ENCODE data around the gene SEMA6B.

Gene SEMA6B

DNA sequence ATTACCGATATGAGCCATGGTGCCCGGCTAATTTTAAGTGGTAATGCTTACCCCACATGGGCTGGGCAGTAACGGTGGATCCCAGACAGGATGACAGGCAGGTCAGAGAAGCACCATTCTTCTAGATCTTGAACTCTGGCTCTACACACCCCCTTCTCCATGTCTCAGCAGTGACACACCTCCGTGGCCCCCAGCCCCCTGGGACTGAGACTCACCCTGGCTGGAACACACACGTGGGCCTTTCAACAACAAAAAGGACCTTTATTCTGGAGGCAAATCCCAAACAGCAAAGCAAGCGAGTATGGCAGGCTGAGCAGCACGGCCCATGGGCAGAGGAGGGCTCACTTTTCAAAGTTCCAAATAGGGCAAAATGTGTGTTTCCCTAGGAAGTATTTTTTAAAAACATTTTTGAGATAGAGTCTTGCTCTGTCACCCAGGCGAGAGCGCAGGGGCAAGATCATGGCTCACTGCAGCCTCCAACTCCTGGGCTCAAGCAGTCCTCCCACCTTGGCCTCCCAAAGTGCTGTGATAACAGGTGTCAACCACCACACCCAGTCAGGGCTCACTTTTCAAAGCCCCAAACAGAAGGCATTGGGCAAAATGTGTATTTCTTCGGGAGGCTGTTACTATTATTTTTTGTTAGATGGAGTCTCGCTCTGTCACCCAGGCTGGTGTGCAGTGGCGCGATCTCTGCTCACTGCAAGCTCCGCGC is 37.0 kb downstream of the SEMA6B start:
- no peak for DNase-seq

DNA sequence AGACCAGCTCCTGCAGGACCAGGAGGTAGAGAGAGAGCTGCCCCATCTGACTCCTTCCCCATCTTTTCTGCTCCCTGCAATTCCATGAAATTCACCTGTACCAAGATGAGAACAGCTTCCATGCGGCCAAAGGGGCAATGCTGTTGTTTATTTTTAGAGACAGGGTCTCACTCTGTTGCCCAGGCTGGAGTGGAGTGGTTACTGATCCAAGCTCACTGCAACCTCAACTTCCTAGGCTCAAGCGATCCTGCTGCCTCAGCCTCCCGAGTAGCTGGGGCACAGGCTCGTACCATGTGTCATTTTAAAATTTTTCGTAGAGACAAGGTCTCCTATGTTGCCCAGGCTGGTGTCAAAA is 37.6 kb downstream of the SEMA6B start:
- DNase-seq: no peak

GRCh38 chr19:4521170-4521887 is 38.2 kb downstream of the SEMA6B start:
- no peak for DNase-seq

DNA sequence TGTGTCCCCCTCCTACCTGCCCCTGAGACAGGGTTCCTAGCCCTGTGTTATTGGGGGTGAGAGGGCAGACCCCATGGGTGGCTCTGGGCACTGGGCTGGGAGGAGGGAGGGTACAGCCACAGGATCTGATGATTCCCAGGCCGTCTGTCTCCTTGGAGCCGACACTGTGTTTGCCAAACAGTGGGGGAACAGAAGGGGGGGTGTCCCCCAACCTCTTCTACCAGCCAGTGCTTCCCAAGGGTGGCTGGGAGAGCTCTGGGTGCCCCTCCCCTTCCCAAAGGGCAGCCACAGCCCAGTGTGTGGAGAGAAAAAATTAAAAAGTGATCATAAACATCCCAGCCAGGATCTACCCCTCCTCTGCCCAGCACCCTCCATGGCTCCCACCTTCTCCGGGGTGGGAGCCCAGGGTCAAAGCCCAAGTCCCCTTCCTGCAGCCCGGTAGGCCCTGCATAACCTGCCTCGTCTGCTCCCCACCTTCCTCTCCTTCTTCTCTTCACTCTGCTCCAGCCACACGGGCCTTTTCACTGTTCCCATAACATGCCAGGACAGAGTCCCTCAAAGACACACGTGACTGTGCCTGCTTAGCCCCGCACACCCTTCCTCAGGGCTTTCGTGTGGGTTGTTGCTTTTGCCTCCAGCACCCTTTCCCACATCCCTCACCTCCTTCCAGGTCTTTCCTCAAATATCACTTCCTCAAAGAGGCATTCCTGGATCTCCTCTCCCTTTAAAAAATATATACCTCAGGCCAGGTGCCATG is 39.8 kb downstream of the SEMA6B start:
- DNase-seq: no peak

- DNase-seq: no peak
These were observed 40.4 kb downstream of the SEMA6B start for GRCh38 chr19:4519172-4519496.

DNA sequence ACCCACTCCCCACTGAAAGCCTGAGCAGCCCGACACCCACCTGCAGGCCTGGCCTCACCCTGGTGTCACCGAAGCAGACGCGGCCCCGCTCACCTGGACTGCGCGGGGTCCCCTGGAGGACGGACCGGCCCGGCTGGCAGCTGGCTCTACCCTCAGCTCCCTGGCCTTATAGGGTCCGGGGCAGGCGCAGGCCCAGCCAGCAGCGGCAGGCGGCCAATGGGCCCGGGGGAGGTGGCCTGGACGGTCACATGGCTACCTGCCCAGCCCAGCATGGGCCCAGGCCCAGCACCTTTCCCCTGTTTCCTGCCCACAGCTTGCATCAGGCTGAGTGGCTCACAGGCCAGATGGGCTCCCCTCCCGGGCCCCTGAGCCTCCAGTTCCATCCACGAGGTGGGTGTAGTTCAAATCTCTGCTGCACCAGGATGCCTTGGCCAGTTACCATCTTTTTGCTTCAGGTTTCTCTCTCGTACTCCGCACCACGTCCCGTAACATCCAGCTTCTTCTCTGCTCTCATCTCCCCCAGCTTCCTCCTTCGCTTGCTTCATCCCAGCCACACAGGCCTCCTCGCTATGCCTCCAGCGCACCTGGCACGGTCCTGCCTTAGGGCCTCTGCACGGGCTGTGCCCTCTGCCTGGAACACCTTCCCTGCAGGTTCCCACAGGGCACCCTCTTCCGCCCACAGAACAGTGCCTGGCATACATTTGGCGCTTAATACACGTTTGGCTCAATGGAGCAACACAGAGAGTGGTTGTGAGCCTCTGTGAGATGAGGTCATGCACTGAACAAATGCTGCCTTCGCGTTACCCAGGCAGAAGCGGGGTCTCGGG is 40.9 kb downstream of the SEMA6B start, which contains the start of gene PLIN4:
TSS of gene PLIN4 (minus strand) at position 142 of the 827 bp plus-strand sequence. CDS start 214 bp downstream, outside the sequence.
- DNase-seq: peak; percentile 67

DNA sequence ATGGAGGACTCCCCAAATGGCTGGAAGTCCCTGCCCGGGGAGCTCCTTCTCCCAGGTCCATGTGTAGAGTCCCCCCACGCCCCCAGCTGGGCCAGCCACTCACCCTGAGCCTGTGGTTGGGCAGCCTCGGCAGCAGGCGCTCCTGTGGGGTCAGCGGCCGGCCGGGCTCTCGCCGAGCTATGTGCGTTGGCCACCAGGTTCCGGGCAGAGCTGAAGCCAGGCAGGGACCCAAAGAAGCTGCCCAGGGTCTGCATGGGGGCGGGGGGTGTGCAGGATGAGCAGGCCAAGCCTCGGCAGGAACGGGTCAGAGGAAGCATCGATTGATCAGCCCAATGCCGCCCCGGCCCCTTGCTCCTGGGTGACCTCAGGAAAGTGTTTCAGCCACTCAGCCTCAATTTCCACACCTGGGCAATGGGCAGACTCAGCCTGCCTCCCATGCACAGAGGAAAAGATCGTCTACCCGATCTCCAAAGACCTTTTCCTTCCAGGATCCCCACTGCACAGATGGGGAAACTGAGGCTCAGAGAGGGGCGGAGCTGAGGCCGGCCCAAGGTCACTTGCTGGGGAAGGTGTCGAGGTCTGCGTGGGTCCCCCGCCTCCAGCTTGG is 41.9 kb downstream of the SEMA6B start:
- DNase-seq: no peak

DNA sequence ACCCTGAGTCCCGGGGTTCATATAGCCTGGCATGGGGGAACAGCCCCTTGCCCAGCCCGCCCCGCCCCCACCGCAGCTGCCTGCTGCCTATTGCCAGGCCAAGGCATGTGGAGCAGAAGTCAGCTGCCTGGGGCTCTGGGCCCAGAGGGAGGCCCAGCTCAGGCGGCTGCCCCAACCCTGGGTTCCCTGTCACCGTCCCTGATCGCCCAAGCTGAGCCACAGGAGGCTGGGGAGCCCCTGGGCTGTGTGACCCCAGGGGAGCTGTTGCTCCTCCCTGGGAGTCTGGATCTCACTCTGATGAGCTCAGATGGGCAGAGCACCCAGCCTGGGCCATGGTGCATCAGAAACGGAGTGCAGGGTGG is 42.6 kb downstream of the SEMA6B start:
- DNase-seq: no peak

- DNase-seq: no peak
These were observed 43.1 kb downstream of the SEMA6B start for GRCh38 chr19:4516199-4516938.

- DNase-seq: no peak
These were observed 43.8 kb downstream of the SEMA6B start for GRCh38 chr19:4515732-4516131.

DNA sequence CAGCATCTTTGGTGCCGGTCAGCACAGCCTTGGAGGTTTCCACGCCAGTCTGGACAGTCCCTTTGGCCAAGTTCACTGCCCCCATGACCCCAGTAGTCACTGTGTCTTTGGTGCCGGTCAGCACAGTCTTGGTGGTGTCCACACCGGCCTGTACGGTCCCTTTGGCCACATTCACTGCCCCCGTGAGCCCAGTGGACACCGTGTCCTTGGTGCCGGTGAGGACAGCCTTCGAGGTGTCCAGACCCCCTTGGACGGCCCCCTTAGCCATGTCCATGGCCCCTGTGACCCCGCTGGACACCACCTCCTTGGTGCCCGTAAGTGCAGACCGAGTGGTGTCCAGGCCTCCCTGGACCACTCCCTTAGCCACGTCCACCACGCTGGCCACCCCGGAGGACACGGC is 46.2 kb downstream of the SEMA6B start:
- DNase-seq: no peak

DNA sequence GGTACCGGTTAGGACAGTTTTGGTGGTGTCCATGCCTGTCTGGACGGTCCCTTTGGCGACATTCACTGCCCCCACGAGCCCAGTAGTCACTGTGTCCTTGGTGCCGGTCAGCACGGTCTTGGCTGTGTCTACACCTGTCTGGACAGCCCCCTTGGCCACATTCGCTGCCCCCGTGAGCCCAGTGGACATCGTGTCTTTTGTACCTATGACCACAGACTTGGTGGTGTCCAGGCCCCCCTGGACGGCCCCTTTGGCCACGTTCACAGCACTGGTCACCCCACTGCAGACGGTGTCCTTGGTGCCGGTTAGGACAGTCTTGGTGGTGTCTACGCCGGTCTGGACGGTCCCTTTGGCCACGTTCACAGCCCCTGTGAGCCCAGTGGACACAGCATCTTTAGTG is 47.4 kb downstream of the SEMA6B start:
- no peak for DNase-seq

DNA sequence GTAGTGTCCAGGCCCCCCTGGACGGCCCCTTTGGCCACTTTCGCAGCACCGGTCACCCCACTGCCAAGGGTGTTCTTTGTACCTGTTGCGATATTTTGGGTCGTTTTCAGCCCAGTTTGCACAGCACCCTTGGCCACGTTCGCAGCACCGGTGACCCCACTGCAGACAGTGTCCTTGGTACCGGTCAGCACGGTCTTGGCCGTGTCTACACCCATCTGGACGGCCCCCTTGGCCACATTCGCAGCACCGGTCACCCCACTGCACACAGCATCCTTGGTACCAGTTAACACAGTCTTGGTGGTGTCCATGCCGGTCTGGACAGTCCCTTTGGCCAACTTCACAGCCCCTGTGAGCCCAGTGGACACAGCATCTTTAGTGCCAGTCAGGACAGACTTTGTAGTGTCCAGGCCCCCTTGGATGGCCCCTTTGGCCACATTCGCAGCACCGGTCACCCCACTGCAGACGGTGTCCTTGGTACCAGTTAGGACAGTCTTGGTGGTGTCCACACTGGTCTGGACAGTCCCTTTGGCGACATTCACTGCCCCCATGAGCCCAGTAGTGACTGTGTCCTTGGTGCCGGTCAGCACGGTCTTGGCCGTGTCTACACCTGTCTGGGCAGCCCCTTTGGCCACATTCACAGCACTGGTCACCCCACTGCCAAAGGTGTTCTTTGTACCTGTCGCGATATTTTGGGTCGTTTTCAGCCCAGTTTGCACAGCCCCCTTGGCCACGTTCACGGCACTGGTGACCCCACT is 48.0 kb downstream of the SEMA6B start:
- DNase-seq: no peak

- DNase-seq: no peak
These were observed 48.8 kb downstream of the SEMA6B start for GRCh38 chr19:4510435-4511255.

GRCh38 chr19:4508698-4509097 is 50.8 kb downstream of the SEMA6B start:
- DNase-seq: no peak

- DNase-seq: no peak
These were observed 51.7 kb downstream of the SEMA6B start for GRCh38 chr19:4507804-4508203.

GRCh38 chr19:4507150-4507452 is 52.4 kb downstream of the SEMA6B start:
- no peak for DNase-seq

GRCh38 chr19:4506449-4507149 is 52.9 kb downstream of the SEMA6B start:
- DNase-seq: no peak

- DNase-seq: no peak
These were observed 53.7 kb downstream of the SEMA6B start for GRCh38 chr19:4505570-4506448.

All from left hindlimb (tissue), 1 donor.